SK-N-MC (cell line): ENCODE measurements around the gene ARHGEF10L.

Experiments used
- EZH2 ChIP-seq: fragments of 200-600 bp; sonication (generic); IDR thresholded peaks from one replicate; pipeline ENCODE4 v1.6.1; 2017; ENCODE audit warnings: antibody characterized with exemption
- POLR2AphosphoS5 ChIP-seq: IDR thresholded peaks from 2 replicates; pipeline ENCODE4 v1.6.1; 2012; ENCODE audit warnings: mild to moderate bottlenecking, low read depth, low read length, borderline replicate concordance

GRCh38 chr1:17683598-17683997 lies 144.1 kb downstream of the ARHGEF10L start:
- TF ChIP-seq EZH2 (no peak), POLR2AphosphoS5 (no peak)
